HFF-Myc (cell line): ENCODE results near the gene PRKN.

ENCODE experiments used
- DNase-seq: peaks from one replicate; pipeline ENCODE4 v3.0.0-alpha.2; 2011; ENCODE audit warnings: low read depth; ENCODE audit errors: extremely low read depth
- H3K4me3 ChIP-seq: replicated peaks from 2 replicates; pipeline ENCODE4 v1.5.1; 2011; ENCODE audit warnings: low read depth, mild to moderate bottlenecking, control low read depth, low read length
- TF ChIP-seq, protein P1 (sequence below): IDR thresholded peaks from 2 replicates; pipeline ENCODE4 v1.5.1; 2012; ENCODE audit warnings: mild to moderate bottlenecking, low read depth, low read length, control low read depth; ENCODE audit errors: missing control alignments

The PRKN gene

DNA sequence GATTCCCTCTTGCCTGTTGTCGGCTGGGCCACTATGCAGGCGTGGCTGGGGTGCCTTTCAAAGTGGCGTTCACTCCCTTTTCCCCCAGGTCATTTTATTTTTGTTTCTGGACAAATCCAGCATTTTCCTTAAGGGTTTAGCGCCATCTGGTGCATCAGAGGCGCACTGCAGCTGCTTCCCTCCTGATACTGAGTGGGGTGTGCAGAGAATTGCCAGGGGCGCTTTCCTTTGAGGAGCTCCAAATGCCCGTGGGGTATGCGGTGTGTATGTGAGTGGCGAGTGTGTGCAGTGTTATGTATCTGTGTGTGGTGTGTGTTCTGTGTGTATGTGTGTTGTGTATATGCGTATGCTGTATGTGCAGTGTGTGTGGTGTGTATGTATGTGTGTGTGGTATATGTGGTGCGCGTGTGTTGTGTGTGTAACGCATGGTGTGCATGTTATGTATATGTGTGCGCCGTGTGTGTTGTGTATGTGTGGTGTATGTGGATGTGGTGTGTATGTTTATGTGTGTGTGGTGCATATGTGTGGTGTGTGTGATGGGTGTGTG is 1353.6 kb downstream of the PRKN start:
- no peak overlapping the region for H3K4me3 ChIP-seq
- DNase-seq, result peak; percentile 32
- TF ChIP-seq, protein P1, sequence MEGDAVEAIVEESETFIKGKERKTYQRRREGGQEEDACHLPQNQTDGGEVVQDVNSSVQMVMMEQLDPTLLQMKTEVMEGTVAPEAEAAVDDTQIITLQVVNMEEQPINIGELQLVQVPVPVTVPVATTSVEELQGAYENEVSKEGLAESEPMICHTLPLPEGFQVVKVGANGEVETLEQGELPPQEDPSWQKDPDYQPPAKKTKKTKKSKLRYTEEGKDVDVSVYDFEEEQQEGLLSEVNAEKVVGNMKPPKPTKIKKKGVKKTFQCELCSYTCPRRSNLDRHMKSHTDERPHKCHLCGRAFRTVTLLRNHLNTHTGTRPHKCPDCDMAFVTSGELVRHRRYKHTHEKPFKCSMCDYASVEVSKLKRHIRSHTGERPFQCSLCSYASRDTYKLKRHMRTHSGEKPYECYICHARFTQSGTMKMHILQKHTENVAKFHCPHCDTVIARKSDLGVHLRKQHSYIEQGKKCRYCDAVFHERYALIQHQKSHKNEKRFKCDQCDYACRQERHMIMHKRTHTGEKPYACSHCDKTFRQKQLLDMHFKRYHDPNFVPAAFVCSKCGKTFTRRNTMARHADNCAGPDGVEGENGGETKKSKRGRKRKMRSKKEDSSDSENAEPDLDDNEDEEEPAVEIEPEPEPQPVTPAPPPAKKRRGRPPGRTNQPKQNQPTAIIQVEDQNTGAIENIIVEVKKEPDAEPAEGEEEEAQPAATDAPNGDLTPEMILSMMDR, result peak; percentile 95

GRCh38 chr6:161372422-161372793 is 1355.2 kb downstream of the PRKN start:
- no peak overlapping the region for H3K4me3 ChIP-seq
- no peak for DNase-seq
- TF ChIP-seq, protein P1, result no peak

- DNase-seq, result peak; percentile 32
- TF ChIP-seq, protein P1, result peak; percentile 81
- no peak overlapping the region for H3K4me3 ChIP-seq
These were observed 1356.7 kb downstream of the PRKN start for GRCh38 chr6:161370880-161371279.

DNA sequence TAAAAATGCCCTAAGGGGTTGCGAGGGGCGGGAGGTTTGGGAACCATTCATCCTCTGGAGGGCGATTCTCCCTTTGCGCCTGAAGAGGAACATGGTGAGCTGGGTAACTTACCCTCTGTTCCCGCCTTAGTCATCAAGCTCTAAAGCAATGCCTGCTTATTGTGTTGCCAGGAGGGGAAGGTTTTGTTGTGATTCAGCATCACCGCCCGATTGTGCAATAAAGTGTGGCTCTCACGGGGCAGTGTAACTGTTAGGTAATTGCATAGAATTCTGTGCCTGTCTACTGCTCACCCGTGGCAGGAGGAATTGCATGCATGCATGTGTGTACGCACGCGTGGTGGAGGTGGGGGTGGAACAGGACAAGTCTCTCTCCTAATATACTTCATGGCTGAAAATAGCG is 1358.2 kb downstream of the PRKN start:
- no peak overlapping the region for H3K4me3 ChIP-seq
- TF ChIP-seq, protein P1, result no peak
- peak; percentile 26 for DNase-seq

DNA sequence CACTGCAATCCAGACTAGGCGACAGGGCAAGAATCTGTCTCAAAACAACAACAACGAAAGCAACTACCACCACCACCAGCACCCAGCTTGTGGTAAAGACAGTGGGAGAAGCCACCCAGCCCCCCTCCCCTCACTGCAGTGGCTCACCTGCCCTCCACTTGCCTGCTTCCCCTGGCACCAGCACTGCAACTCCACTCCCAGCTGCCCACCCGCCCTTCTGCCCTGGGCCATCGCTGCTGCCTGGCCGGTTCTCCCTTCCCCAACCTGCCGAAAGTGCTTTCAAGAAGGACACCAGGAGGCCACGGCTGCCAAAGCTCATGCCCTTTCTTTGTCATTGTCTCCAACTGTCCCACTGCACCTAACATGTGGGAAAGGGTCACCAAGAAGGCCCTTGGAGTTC is 1359.1 kb downstream of the PRKN start:
- TF ChIP-seq, protein P1, result no peak
- DNase-seq, result no peak
- no peak overlapping the region for H3K4me3 ChIP-seq

DNA sequence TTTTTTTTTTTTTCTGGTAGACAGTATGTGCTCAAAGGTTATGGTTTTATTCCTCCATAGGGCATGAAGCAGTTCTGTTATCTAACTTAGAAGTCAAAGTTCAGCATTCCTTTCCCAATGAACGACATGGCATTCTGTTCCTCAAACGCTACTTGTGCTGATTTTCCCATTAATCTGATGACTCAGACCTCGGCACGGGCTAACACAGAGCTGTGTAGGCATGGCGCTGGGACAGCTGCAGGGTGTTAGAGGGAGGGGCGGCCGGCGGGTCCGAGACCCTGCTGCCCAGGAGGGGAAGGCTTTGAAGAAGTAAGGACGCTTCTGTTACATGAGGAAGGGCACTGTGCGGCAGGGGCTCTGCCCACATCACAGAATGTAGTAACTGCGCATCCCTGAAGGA is 1360.1 kb downstream of the PRKN start:
- no peak for DNase-seq
- no peak overlapping the region for H3K4me3 ChIP-seq

More for the DNA sequence above, 1360.1 kb downstream of the PRKN start:
- TF ChIP-seq, protein P1, result no peak
